Right lobe of liver (tissue), 4 donors: ENCODE results near the gene PTBP1.

Experiments
- POLR2A ChIP-seq: fragments of 450-650 bp; IDR thresholded peaks from one replicate; pipeline ENCODE4 v1.6.1; 2017; ENCODE audit warnings: antibody characterized with exemption, mild to moderate bottlenecking
- TF ChIP-seq, protein P1 (sequence below), 4 donors: fragments of 200-600 bp in 3 of 4; fragments of 450-650 bp in 1 of 4; IDR thresholded peaks; one replicate each; pipeline versions ENCODE4 v1.5.1 to v1.8.0; 2016 to 2022; ENCODE audit warnings: antibody characterized with exemption in 4 of 4, mild to moderate bottlenecking in 2 of 4
- donor health status: DM: no; HTN: no; CAD: no.
- donor health status: DM: no; HTN: no; CAD: no.
- donor health status: DM: no; HTN: yes; CAD: no.

DNA sequence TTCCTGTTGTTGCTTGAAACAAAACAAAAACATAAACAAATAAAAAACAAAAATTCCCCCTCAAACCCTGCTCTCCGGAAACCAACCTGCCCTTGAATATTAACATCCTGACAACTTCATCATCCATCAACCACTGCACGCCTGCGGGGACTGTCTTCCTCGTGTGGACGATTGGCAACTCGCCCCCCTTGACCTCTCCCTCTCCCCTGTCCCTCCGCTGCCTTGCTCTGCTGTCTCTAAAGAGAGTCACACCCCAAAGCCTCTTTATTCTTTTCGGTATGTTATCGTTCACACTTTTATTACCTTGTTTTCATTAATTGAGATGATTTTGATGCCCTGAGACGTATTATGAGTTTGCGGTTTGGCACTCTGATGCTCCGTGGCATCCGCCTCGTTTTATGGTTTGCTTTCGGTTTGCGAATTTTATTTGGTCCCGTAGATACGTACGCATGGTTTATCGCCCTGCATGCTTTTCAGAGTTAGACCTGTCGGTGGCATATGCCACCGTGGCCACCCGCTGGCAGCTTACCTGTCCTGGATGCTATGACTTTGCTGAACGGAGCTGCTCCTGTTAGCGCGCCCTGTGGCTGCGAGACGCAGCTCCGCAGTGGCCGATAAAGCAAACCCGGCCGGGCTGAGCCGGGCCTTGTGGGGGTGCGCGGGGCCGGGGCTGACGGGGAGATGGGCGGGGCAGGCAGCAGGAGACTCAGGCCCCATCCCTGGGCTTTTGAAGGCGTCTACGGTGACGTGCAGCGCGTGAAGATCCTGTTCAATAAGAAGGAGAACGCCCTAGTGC is 10.6 kb downstream of the PTBP1 start:
- TF ChIP-seq, protein P1, sequence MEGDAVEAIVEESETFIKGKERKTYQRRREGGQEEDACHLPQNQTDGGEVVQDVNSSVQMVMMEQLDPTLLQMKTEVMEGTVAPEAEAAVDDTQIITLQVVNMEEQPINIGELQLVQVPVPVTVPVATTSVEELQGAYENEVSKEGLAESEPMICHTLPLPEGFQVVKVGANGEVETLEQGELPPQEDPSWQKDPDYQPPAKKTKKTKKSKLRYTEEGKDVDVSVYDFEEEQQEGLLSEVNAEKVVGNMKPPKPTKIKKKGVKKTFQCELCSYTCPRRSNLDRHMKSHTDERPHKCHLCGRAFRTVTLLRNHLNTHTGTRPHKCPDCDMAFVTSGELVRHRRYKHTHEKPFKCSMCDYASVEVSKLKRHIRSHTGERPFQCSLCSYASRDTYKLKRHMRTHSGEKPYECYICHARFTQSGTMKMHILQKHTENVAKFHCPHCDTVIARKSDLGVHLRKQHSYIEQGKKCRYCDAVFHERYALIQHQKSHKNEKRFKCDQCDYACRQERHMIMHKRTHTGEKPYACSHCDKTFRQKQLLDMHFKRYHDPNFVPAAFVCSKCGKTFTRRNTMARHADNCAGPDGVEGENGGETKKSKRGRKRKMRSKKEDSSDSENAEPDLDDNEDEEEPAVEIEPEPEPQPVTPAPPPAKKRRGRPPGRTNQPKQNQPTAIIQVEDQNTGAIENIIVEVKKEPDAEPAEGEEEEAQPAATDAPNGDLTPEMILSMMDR (IDR thresholded peaks at IDR 0.05) = no peak
- no peak for TF ChIP-seq POLR2A
